HepG2 (cell line): ENCODE data around the gene ZNF526. TPM values are rescaled to one million over a fixed set of nuclear protein-coding genes. Genes with fewer than 3 reads are reported as not detected.

ENCODE experiments used
- PBX3 ChIP-seq: sonication (generic); formaldehyde crosslinking; IDR thresholded peaks from 2 replicates; pipeline ENCODE4 v1.8.1; 2023; ENCODE audit warnings: missing genetic modification reagents, inconsistent platforms, borderline replicate concordance
- POGZ ChIP-seq: sonication (generic); formaldehyde crosslinking; IDR thresholded peaks from 2 replicates; pipeline ENCODE4 v1.4.0; 2020; ENCODE audit warnings: mild to moderate bottlenecking, missing genetic modification reagents
- POLR2AphosphoS5 ChIP-seq: IDR thresholded peaks from 2 replicates; pipeline ENCODE4 v1.6.1; 2012; ENCODE audit warnings: low read depth, low read length
- ZBTB40 ChIP-seq, 2 experiments: fragments of 450-650 bp in 1 of 2; sonication (generic) in 1 of 2; formaldehyde crosslinking in 1 of 2; IDR thresholded peaks; 2 replicates each; pipeline versions ENCODE4 v1.6.1 to v1.8.0; 2016 to 2022; ENCODE audit warnings: antibody characterized with exemption in 1 of 2, mild to moderate bottlenecking in 1 of 2, missing genetic modification reagents in 1 of 2
- ZNF441 ChIP-seq: sonication (generic); formaldehyde crosslinking; IDR thresholded peaks from 2 replicates; pipeline ENCODE4 v1.7.0; 2021; ENCODE audit warnings: missing genetic modification reagents, borderline replicate concordance
- polyA plus RNA-seq, 8 experiments: library from polyadenylated mRNA; depleted of rRNA in 3 of 8; stranded (reverse) in 7 of 8; unstranded in 1 of 8; fragments of >200 nt; fragmentation: Illumina TruSeq in 4 of 8; extraction: Trizol in 4 of 8; gene quantifications; 2 replicates each; pipeline versions ENCODE4 v1.2.1 to v1.2.3, GENCODE V29; 2011 to 2016; ENCODE audit warnings: low read depth in 4 of 8, missing spikeins in 1 of 8, mixed read lengths in 1 of 8; ENCODE audit not compliant: insufficient read depth in 1 of 8
- total RNA-seq, 5 experiments: library from RNA; depleted of rRNA; stranded (reverse); fragments of >200 nt; fragmentation: Illumina TruSeq; extraction: Trizol; gene quantifications; 2 replicates each; pipeline ENCODE4 v1.2.3, GENCODE V29; 2016; ENCODE audit warnings: low read depth in 1 of 5

Gene ZNF526
- total and polyA plus RNA-seq, 2 of the 13 experiments (the other 11 are each of a cell fraction or from before 2014, with no cell fraction given): 3.3 to 8.4 TPM

GRCh38 chr19:42173695-42174094 lies 46.4 kb upstream of the ZNF526 start (continued):
- TF ChIP-seq ZBTB40 (IDR thresholded peaks at IDR 0.05) (no peak), ZBTB40 (CRISPR knock-in tag; IDR thresholded peaks at IDR 0.05) (no peak), POGZ (CRISPR knock-in tag) (no peak), POLR2AphosphoS5 (no peak), ZNF441 (no peak), PBX3 (no peak)
- TF ChIP-seq, all 625 proteins: peak for 0
